Right cardiac atrium (tissue), 5 donors: ENCODE measurements around the gene SMARCD1. TPM values are rescaled to one million over a fixed set of nuclear protein-coding genes. Genes with fewer than 3 reads are reported as not detected.

ENCODE experiments used
- ATAC-seq, 2 donors: fragments of 200-7000 bp; cut with Tn5 transposase; one replicate each; pipeline versions ENCODE4 v1.8.0 to v1.9.1; 2020; ENCODE audit warnings: moderate library complexity in 2 of 2, mild to moderate bottlenecking in 1 of 2
- DNase-seq, 3 donors: peaks; one replicate each; pipeline ENCODE4 v3.0.0-alpha.2; 2020
- H3K27ac ChIP-seq: one replicate; pipeline ENCODE4 v1.5.1; 2013; ENCODE audit warnings: mild to moderate bottlenecking, low read length, control low read depth, moderate library complexity
- H3K27me3 ChIP-seq: one replicate; pipeline ENCODE4 v1.6.1; 2013; ENCODE audit not compliant: control insufficient read depth, insufficient read depth
- H3K4me1 ChIP-seq: one replicate; pipeline ENCODE4 v1.6.1; 2013; ENCODE audit warnings: low read length; ENCODE audit not compliant: control insufficient read depth, insufficient read depth
- H3K4me3 ChIP-seq: one replicate; pipeline ENCODE4 v1.5.1; 2013; ENCODE audit warnings: low read length, control low read depth
- H3K9me3 ChIP-seq: one replicate; pipeline ENCODE4 v1.6.1; 2013; ENCODE audit warnings: low read length; ENCODE audit not compliant: control insufficient read depth
- WGBS: extraction: QIAGEN DNeasy Blood & Tissue Kit; methylation state at CpG from one replicate; pipeline ENCODE4 v1.1.7; 2013; 5-methylcytosine and 5-hydroxymethylcytosine counted together
- intact Hi-C, 4 donors: fragments of 100-400 bp; cut with DNase I; formaldehyde crosslinking; loops; one replicate each; pipeline versions ENCODE4 v1.11.0 to v1.14.0; 2022 to 2023
- polyA plus RNA-seq: library from polyadenylated mRNA; stranded (reverse); fragments of 200-250 nt; gene quantifications from one replicate; pipeline ENCODE4 v1.2.3, GENCODE V29; 2013
- total RNA-seq, 4 donors: library from RNA; stranded (reverse); fragmentation: NEBNext Ultra II Directional; extraction: Animal tissue kit (Norgen Biotek cat#: 25700); gene quantifications; one replicate each; pipeline ENCODE4 v1.2.1, GENCODE V29; 2021
- donor health status: healthy with polysubstance abuse.
- donor health status: DM: no; HTN: yes; CAD: no.
- donor health status: DM: no; HTN: no; CAD: no.
- donor health status: DM: no; HTN: yes; CAD: no; lungs with severe emphysema.
- donor health status: DM: yes; HTN: yes; CAD: no.

Gene SMARCD1
- total and polyA plus RNA-seq, 5 donors: 11.6 to 24.5 (median 19.5) TPM

- 40% methylated on average over 3 of the region's 3 CpGs for WGBS
- ATAC-seq (no peak), DNase-seq (no peak)
- Histone ChIP-seq H3K9me3 (no peaks in the 10 kb centered on the region), H3K4me1 (no peaks in the 10 kb centered on the region), H3K27ac (no peak overlapping the region), H3K27me3 (no peaks in the 10 kb centered on the region), H3K4me3 (no peak overlapping the region)
- intact Hi-C loops: loop anchor here in 2 of 4 donors (5.0 to 10.0 kb wide), 2 partner anchors 86 to 89 kb away; no protein-coding TSS in a partner anchor
Measured at GRCh38 chr12:50088577-50089335, 3.6 kb downstream of the SMARCD1 start.

- no peaks in the 10 kb centered on the region for H3K27me3 ChIP-seq
- no peak for ATAC-seq
- 95% methylated on average over 7 of the region's 7 CpGs for WGBS
Measured at GRCh38 chr12:50089730-50090129, 4.6 kb downstream of the SMARCD1 start.

GRCh38 chr12:50090391-50090790 is 5.2 kb downstream of the SMARCD1 start:
- H3K4me1 ChIP-seq: no peaks in the 10 kb centered on the region
- no peaks in the 10 kb centered on the region for H3K9me3 ChIP-seq
- H3K27ac ChIP-seq: no peak overlapping the region
- no peak overlapping the region for H3K4me3 ChIP-seq
- intact Hi-C loops: no loop called here
- 74% methylated on average over 5 of the region's 5 CpGs for WGBS
- no peak for ATAC-seq
- no peak for DNase-seq
- no peaks in the 10 kb centered on the region for H3K27me3 ChIP-seq

More at GRCh38 chr12:50089730-50090129, 4.6 kb downstream of the SMARCD1 start:
- no peak for DNase-seq
- H3K4me3 ChIP-seq: no peak overlapping the region
- intact Hi-C loops: loop anchor here in 2 of 4 donors (5.0 to 10.0 kb wide), 2 partner anchors 85 to 88 kb away; no protein-coding TSS in a partner anchor
- no peaks in the 10 kb centered on the region for H3K9me3 ChIP-seq
- no peaks in the 10 kb centered on the region for H3K4me1 ChIP-seq
- H3K27ac ChIP-seq: no peak overlapping the region

- Histone ChIP-seq H3K9me3 (no peaks in the 10 kb centered on the region), H3K27me3 (no peaks in the 10 kb centered on the region), H3K4me3 (no peak overlapping the region), H3K4me1 (no peaks in the 10 kb centered on the region), H3K27ac (no peak overlapping the region)
- ATAC-seq (no peak), DNase-seq (no peak)
- intact Hi-C loops: no loop called here
- 79% methylated on average over 6 of the region's 6 CpGs for WGBS
Measured at GRCh38 chr12:50097952-50098351, 12.8 kb downstream of the SMARCD1 start.

- no peaks in the 10 kb centered on the region for H3K4me1 ChIP-seq
- no peak for DNase-seq
- H3K27ac ChIP-seq: peak overlapping the region; percentile 13
- peak in 1 of 2 donors; percentile 26 for ATAC-seq
- 57% methylated on average over 5 of the region's 5 CpGs for whole genome bisulfite sequencing
- intact Hi-C loops: no loop called here
- no peak overlapping the region for H3K4me3 ChIP-seq
- H3K27me3 ChIP-seq: no peaks in the 10 kb centered on the region
- no peaks in the 10 kb centered on the region for H3K9me3 ChIP-seq
Measured at GRCh38 chr12:50099302-50100008, 14.3 kb downstream of the SMARCD1 start.

- peaks cover 2% of the 10 kb centered on the region for H3K4me1 ChIP-seq
- DNase-seq: no peak
- intact Hi-C loops: no loop called here
- H3K27ac ChIP-seq: no peak overlapping the region
- 87% methylated on average over 3 of the region's 3 CpGs for WGBS
- H3K9me3 ChIP-seq: no peaks in the 10 kb centered on the region
- no peak for ATAC-seq
- no peaks in the 10 kb centered on the region for H3K27me3 ChIP-seq
- no peak overlapping the region for H3K4me3 ChIP-seq
Measured at GRCh38 chr12:50100561-50100960, 15.4 kb downstream of the SMARCD1 start.

GRCh38 chr12:50101663-50102062 is 16.5 kb downstream of the SMARCD1 start:
- Histone ChIP-seq H3K4me1 (peaks cover 2% of the 10 kb centered on the region), H3K27ac (no peak overlapping the region), H3K4me3 (no peak overlapping the region), H3K27me3 (no peaks in the 10 kb centered on the region), H3K9me3 (no peaks in the 10 kb centered on the region)
- intact Hi-C loops: no loop called here
- ATAC-seq (no peak), DNase-seq (no peak)
- whole genome bisulfite sequencing: 73% methylated on average over 3 of the region's 3 CpGs

GRCh38 chr12:50102131-50102531 is 17.0 kb downstream of the SMARCD1 start:
- Histone ChIP-seq H3K4me1 (peaks cover 2% of the 10 kb centered on the region), H3K27me3 (no peaks in the 10 kb centered on the region), H3K4me3 (no peak overlapping the region), H3K9me3 (no peaks in the 10 kb centered on the region), H3K27ac (no peak overlapping the region)
- no peak for ATAC-seq
- no peak for DNase-seq
- 71% methylated on average over 2 of the region's 2 CpGs for WGBS
- intact Hi-C loops: no loop called here

GRCh38 chr12:50102646-50103309 is 17.6 kb downstream of the SMARCD1 start:
- Histone ChIP-seq H3K4me1 (peaks cover 2% of the 10 kb centered on the region), H3K9me3 (no peaks in the 10 kb centered on the region), H3K27ac (no peak overlapping the region), H3K4me3 (no peak overlapping the region), H3K27me3 (no peaks in the 10 kb centered on the region)
- intact Hi-C loops: no loop called here
- ATAC-seq (no peak), DNase-seq (peak in 1 of 3 donors; percentile 42)
- 79% methylated on average over 8 of the region's 8 CpGs for WGBS

- Histone ChIP-seq H3K4me3 (no peak overlapping the region), H3K27ac (no peak overlapping the region), H3K4me1 (peaks cover 2% of the 10 kb centered on the region), H3K27me3 (no peaks in the 10 kb centered on the region), H3K9me3 (no peaks in the 10 kb centered on the region)
- WGBS: 98% methylated on average over 2 of the region's 2 CpGs
- intact Hi-C loops: no loop called here
- ATAC-seq: no peak
- DNase-seq: no peak
Measured at GRCh38 chr12:50103351-50103750, 18.2 kb downstream of the SMARCD1 start.
